GM12801 (cell line): ENCODE results near the gene NPTXR.

ENCODE experiments used
- CTCF ChIP-seq: IDR thresholded peaks from one replicate; pipeline ENCODE4 v1.5.1; 2011; ENCODE audit warnings: control low read depth; ENCODE audit not compliant: insufficient read length; ENCODE audit errors: extremely low read depth

The NPTXR gene

GRCh38 chr22:38844315-38845003 lies 631 bp upstream of the NPTXR start:
- no peak for TF ChIP-seq CTCF

GRCh38 chr22:38843201-38843656 lies 599 bp downstream of the NPTXR start:
- TF ChIP-seq CTCF: no peak

GRCh38 chr22:38842512-38843200 lies 1.2 kb downstream of the NPTXR start:
- no peak for TF ChIP-seq CTCF

GRCh38 chr22:38841635-38842034 lies 2.2 kb downstream of the NPTXR start:
- no peak for TF ChIP-seq CTCF

- no peak for TF ChIP-seq CTCF
Measured at GRCh38 chr22:38841211-38841610, 2.6 kb downstream of the NPTXR start.

GRCh38 chr22:38840129-38840528 lies 3.7 kb downstream of the NPTXR start:
- TF ChIP-seq CTCF: no peak

GRCh38 chr22:38839686-38840085 lies 4.1 kb downstream of the NPTXR start:
- no peak for TF ChIP-seq CTCF
